GM12873 (cell line): Measurements from ENCODE around the gene IL6ST.

Source experiments
- TF ChIP-seq, protein P1 (sequence below): IDR thresholded peaks from 2 replicates; pipeline ENCODE4 v1.5.1; 2012; ENCODE audit warnings: low read depth, mild to moderate bottlenecking, moderate library complexity, low read length, control low read depth; ENCODE audit not compliant: insufficient read depth; ENCODE audit errors: missing control alignments

Gene IL6ST

DNA sequence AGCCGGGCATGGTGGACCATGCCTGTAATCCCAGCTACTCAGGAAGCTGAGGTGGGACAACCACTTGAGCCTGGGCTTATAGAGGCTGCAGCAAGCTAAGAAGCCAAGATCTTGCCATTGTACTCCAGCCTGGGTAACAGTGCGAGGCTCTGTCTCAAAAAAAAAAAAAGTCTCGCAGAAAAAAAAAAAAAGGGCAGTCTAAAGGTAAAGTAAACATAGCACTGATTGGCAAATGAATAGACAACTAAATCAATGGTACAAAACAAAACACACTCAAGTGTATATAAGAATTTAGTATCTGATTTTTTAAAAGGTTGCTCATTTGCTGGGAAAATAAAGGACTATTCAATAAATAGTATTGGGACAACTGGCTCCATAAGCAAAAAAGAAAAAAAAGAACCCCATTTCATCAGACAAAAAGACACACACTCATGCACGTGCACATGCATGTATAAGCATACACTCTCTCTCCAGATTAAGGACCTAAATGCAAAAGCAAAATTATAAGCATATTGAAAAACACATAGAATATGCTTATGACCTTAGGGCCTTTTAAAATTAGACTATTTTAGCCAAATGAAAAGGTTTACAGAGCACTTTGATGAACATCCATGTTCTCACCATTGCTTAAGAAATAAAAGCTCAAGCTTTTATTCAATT is 5.7 kb downstream of the IL6ST start:
- TF ChIP-seq, protein P1, sequence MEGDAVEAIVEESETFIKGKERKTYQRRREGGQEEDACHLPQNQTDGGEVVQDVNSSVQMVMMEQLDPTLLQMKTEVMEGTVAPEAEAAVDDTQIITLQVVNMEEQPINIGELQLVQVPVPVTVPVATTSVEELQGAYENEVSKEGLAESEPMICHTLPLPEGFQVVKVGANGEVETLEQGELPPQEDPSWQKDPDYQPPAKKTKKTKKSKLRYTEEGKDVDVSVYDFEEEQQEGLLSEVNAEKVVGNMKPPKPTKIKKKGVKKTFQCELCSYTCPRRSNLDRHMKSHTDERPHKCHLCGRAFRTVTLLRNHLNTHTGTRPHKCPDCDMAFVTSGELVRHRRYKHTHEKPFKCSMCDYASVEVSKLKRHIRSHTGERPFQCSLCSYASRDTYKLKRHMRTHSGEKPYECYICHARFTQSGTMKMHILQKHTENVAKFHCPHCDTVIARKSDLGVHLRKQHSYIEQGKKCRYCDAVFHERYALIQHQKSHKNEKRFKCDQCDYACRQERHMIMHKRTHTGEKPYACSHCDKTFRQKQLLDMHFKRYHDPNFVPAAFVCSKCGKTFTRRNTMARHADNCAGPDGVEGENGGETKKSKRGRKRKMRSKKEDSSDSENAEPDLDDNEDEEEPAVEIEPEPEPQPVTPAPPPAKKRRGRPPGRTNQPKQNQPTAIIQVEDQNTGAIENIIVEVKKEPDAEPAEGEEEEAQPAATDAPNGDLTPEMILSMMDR: no peak

DNA sequence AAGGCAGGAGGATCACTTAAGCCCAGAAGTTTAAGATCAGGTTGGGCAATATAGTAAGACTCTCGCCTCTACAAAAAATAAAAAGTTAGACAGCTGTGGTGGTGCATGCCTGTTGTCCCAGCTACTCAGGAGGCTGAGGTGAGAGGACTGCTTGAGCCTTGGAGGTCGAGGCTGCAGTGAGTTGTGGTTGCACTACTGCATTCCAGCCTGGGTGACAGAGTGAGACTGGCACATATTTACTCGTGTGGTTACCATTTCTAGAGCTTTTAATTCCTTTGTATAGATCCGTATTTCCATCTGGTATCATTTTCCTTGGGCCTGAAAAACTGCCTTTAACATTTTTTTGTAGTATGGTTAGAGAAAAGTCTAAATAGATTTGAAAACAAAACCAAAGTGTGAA is 7.8 kb downstream of the IL6ST start:
- TF ChIP-seq, protein P1: no peak

DNA sequence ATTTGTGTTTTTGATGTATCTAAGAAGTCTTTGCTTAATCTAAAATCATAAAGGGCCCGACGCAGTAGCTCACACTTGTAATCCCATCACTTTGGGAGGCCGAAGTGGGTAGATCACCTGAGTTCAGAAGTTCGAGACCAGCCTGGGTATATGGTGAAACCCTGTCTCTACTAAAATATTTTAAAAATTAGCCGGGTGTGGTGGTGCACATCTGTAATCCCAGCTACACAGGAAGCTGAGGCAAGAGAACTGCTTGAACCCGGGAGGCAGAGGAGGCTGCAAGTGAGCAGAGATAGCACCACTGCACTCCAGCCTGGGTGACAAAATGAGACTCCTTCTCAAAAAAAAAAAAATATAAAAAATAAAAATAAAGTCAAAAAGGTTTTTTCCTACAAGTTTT is 9.6 kb downstream of the IL6ST start:
- TF ChIP-seq, protein P1: no peak

DNA sequence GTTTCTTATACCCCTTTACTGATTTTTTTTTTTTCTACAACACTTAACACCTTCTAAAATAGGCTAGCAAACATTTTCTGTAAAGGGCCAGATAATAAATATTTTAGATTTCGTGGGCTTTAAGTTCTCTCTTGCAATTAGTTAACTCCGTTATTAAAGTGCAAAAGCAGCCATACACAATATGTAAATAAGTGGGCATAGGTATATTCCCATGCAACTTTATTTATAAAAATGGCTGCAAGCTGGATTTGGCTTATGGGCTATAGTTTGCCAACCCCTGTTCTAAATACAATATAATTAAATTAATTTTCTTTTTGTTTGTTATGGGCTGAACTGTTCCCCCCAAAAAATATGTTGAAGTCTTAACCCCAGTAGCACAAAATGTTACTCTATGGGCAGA is 10.8 kb downstream of the IL6ST start:
- TF ChIP-seq, protein P1: no peak

DNA sequence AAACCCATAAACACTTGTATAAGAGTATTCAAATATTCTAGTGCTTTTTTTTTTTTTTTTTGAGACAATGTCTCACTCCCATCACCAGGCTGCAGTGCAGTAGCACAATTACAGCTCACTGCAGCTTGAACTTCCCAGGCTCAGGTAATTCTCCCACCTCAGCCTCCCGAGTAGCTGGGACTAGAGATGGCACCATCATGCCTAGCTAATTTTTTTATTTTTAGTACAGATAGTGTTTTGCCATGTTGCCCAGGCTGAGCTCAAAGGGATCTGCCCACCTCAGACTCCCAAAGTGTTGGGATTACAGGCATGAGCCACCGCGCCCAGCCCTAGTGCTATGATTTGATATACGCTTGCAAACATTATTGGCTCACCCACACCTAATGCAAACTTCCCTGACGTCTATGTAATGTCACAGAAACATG is 11.8 kb downstream of the IL6ST start:
- TF ChIP-seq, protein P1: no peak

DNA sequence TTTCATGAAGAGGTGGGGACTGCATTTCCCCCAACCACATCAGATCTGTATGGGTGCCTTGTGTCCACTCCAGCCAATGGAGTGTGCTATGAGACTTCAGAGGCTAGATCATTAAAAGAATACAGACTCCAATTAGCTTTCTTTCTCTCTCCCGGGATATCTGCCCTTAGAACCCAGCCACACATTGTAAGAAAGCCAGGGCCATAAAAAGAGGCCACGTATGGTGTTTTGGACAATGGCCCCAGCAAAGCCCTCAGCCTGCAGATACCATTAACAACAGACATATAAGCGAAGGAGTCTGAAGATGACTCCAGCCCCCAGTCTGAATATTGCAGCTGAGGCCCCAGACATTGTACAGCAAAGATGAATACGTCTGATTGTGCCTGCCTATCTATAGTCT is 21.5 kb downstream of the IL6ST start:
- TF ChIP-seq, protein P1: no peak

DNA sequence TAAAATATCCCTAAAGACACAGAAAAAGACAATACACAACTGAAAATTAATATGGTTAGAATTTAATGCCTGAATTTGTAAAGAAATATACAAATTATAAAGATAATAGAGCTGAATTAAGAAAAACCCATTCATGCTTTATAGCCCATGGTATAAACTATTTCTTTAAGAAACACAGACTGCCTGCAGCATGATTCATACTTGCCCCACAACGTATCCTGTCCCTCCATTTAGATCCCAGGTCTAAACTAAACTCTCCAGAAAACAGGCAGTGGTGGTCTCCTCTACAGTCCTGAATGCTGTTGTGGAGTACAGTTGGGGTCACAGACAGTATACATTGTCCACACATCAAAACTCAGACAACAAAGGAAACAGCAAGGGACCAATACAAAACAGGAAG is 24.8 kb downstream of the IL6ST start:
- TF ChIP-seq, protein P1: no peak
